HG03060 (cell line): ENCODE data around the gene PRR9.
"Not testable (repeated sequence)": the region's sequence is repeated elsewhere in the genome, so short reads cannot be mapped to it uniquely, and the experiment has no call there.

ENCODE experiments used
- ATAC-seq: cut with Tn5 transposase; IDR thresholded peaks from one replicate; pipeline ENCODE4 v1.9.1; 2021; ENCODE audit warnings: low read depth, moderate number of reproducible peaks; ENCODE audit not compliant: unreplicated experiment

Gene PRR9

GRCh38 chr1:153217212-153217611 lies at the start of gene PRR9:
PRR9 (plus strand) TSS chr1:153217584; CDS start chr1:153218145, 561 bp downstream.
- ATAC-seq = no peak

- ATAC-seq = no peak
Measured at GRCh38 chr1:153168686-153169085, 48.7 kb upstream of the PRR9 start.

- ATAC-seq = no peak
Measured at GRCh38 chr1:153174624-153175023, 42.8 kb upstream of the PRR9 start.

- no peak for ATAC-seq
Measured at GRCh38 chr1:153178922-153179321, 38.5 kb upstream of the PRR9 start.

GRCh38 chr1:153180556-153180955 lies 36.8 kb upstream of the PRR9 start:
- no peak for ATAC-seq

- not testable (repeated sequence) for ATAC-seq
Measured at GRCh38 chr1:153188301-153188700, 29.1 kb upstream of the PRR9 start.

GRCh38 chr1:153190373-153190772 lies 27.0 kb upstream of the PRR9 start:
- ATAC-seq = no peak

GRCh38 chr1:153192697-153193096 lies 24.7 kb upstream of the PRR9 start:
- no peak for ATAC-seq

GRCh38 chr1:153194331-153195050 lies 22.9 kb upstream of the PRR9 start:
- ATAC-seq = no peak

GRCh38 chr1:153195216-153195615 lies 22.2 kb upstream of the PRR9 start:
- ATAC-seq = no peak

- no peak for ATAC-seq
Measured at GRCh38 chr1:153202006-153202405, 15.4 kb upstream of the PRR9 start.

- no peak for ATAC-seq
Measured at GRCh38 chr1:153203130-153203529, 14.3 kb upstream of the PRR9 start, which contains the start of gene LELP1. LELP1 (plus strand) TSS chr1:153203430; CDS start chr1:153204708, 1,278 bp downstream.

- ATAC-seq = no peak
Measured at GRCh38 chr1:153206631-153207030, 10.8 kb upstream of the PRR9 start.

GRCh38 chr1:153210206-153210605 lies 7.2 kb upstream of the PRR9 start:
- ATAC-seq = no peak

GRCh38 chr1:153212201-153212600 lies 5.2 kb upstream of the PRR9 start:
- ATAC-seq = no peak

GRCh38 chr1:153213519-153213918 lies 3.9 kb upstream of the PRR9 start:
- ATAC-seq = no peak

GRCh38 chr1:153217744-153218416 lies 496 bp downstream of the PRR9 start:
- no peak for ATAC-seq

- no peak for ATAC-seq
Measured at GRCh38 chr1:153220606-153221303, 3.4 kb downstream of the PRR9 start.

- ATAC-seq = peak; percentile 84
Measured at GRCh38 chr1:153223040-153223891, 5.9 kb downstream of the PRR9 start.

GRCh38 chr1:153227810-153228209 lies 10.4 kb downstream of the PRR9 start:
- ATAC-seq = no peak
